NCI-H1930 (cell line): ENCODE data around the gene FBXL17.

ENCODE experiments used
- DNase-seq, 2 experiments: peaks; one replicate each; lab custom pipeline; 2025; lab: John Stamatoyannopoulos, UW

The FBXL17 gene

DNA sequence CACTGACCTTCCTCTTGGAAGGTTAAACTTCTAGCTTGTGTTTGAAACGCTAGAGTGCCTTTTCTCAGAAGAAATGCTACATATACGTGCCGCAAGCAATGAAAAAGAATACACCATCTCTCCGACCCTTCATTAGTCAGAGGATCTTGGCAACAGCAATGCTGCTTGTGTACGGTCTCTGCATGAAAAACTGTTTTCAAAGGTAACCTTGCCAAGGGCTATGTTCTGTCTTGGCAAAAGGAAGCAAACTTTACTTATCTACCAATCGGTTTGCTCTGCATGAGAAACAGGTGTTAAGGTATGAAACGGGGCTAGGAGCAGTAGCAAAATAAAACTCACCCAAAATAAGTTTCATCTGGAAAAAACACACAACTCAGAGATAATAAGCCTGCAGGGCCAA lies 297.8 kb downstream of the FBXL17 start:
- no peak for DNase-seq

DNA sequence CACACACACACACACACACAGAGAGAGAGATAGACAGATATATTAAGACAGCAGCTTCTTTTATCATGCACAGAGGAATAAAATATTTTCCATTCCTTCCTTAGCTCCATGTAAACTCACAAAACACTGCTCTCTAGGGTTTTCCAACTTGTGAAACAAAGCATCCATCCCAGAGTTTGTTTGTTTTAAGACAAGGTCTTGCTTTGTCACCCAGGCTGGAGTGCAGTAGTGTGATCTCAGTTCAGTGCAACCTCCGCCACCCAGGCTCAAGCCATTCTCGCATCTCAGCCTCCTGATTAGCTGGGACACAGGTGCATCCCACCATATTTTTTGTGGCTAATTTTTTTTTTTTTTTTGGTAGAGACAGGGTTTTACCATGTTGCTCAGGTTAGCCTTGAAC lies 298.7 kb downstream of the FBXL17 start:
- DNase-seq, result no peak

DNA sequence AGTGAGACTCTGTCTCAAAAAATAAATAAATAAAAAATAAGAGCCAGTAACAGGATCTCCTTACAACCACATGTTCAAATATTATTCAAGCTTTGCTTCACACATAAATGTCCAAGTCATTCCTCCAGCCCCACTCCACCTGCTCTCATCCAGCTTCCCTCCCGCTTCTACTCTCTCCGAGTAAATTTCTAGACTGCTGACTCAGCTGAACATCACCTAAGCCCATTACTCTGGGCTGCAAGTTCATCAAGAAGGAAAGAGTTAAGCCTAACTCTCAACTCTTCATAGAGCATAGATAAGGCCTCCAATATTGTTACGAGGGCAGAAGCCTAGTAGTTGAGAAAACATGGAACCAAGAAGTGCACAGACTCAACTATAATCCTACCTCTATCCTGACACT lies 300.2 kb downstream of the FBXL17 start:
- no peak for DNase-seq

DNA sequence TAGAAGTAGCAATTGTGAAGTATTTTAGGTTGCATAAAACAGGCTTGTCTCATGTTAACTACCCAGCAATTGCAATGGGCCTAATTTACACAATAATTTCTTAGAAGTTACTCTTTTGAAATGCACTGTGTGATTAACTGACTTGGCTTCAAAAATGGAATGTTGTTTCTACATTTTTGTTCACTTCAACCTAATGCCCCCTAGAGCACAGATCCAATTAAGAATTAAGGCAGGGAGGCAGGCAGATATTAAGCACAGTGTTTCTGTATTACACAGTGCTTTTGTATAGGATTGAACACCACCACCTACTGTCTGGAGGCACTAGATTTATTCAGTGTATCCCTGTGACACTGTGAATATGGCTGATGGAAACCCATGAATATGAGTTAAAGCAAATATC lies 302.1 kb downstream of the FBXL17 start:
- DNase-seq, result no peak

DNA sequence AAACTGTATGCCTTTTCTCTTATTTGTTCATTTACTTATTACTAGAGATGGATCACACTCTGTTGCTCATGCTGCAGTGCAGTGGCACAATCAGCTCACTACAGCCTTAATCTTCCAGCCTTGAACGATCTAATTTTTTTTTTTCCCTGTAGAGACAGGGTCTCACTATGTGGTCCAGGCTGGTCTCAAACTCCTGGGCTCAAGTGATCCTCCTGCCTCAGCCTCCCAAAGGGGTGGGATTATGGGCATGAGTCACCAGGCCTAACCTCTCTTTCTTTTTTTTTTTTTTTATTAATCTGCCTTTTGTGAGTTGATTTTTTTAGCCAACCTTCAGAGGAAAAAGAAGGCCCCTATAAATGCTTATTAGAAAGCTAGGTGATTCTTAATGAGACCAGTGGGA lies 303.0 kb downstream of the FBXL17 start:
- no peak for DNase-seq

DNA sequence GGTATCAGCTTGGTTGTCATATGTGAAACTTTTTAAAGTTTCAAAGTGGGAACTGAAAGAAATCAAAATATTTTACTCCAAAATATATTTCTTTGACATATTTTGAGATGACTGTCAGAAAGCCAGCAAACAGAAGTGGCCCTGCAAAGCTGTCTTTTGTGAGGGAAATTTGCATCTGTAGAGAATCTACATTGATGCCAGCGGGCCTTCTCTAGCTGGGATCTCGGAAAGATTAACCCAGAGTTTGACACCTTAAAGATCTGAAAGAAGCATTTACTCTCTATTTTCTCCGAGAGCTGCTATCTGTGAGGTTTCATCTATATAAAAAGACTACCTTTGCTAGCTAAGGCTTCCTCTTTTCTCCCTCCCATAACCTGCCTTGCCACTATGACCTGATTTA lies 303.6 kb downstream of the FBXL17 start:
- no peak for DNase-seq

DNA sequence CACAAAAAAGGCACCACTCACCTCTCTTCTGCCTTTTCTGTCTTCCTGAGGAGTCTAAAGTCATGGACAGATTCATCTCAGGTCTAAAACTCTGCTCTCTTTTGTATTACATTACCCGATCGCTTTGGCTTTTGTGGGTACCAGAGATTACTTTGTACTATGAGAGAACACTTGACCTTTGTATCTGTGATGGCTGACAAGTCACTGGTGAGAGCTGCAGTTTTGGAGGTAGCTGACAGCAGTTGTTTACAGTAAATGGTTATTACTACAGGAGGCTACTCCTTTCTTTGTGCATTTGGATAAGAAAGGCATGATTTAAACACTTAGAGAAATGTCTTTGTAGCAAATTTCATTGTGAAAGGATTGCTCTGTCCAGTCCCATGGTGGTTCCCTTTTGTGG lies 307.3 kb downstream of the FBXL17 start:
- no peak for DNase-seq

DNA sequence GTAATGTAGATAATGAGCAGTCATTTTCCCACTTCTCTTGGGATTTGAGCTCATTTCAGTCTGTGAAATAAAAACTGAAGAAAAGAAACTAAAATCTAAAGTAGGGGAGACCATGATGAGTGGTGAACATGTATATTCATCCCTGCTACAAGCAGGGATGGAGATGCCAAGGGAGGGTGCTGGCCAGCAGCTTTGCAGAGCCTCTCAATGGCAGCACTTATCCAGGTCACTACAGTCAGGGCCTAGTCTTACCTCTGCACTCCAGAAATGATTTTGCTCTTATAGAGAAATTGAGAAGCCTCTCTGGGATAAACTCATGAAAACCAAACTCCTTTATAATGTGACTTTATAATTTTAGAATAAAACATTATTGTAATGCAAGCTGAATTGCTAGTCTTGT lies 317.6 kb downstream of the FBXL17 start:
- DNase-seq, result no peak

DNA sequence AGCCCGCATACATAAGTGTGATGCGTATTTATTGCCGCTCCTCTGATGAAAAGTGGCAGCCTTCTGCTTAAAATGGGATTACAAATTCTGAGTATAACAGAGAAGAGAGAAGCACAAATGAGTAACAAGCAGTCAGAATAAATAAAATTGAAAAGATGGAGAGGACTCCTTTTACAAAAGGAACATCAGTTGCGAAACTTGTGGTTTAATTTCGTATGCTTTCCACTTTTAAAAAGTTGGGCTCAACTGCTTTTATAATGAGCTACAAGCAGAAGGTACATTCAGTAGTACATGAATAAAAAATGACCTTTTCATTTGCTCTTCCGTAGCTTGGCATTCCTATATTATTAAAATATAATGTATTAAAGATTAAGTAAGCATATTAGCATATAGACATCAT lies 320.0 kb downstream of the FBXL17 start:
- DNase-seq, result no peak

DNA sequence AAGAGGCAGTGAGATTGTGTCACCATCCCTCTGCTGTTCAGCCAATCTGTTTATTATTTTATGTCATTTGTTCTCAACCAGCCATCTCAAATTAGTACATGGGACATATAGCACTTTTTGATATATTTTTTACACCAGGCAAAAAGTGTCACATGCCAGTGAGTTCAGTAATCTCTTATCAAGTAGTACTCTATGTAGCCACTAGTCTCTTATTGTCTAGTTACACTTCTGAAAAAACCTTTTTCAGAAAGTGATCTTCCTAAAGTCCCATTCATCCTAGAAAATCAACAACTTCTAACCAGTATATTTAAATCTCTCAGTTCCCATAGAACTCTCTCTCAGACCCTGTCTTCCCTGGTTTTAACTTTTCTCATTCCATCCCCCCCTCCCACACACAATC lies 321.6 kb downstream of the FBXL17 start:
- DNase-seq, result no peak

DNA sequence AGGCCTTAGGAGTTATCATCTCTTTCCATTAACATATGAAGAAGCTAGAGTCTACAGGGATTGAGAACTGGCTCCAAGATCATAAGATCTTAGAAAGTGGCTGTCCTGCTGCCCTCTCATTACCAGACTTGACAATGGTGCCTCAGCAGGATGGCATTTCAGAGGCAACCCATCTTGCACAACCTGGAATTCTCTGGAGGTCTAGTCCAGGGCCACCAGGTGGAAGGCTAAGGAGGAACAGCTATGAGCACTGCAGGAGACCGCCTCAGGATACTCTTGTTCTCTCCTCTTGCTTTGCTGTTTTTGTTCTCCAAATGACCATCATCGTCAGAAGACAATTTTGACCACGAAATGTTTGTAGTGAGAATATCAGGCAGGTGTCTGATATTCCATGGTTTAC lies 322.6 kb downstream of the FBXL17 start:
- DNase-seq, result no peak

DNA sequence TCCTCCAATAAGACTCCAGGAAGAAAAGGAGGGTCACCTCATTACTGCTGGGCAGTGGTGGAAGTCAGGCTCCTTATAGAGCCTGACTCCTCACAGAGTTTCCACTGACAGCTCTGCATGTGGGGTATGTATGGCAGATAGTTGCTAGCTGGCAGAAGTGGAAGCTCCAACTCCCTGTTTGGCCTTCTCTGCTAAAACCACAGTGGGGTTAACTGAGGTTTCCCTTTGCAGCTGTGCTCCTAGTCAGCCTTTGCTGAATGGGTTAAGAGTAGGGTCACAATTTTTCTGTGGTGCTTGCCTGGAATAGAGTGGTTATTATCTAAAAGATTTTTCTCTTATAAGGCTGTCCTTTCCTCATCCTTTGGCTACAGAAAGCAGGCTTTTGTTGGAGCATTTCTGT lies 327.5 kb downstream of the FBXL17 start:
- no peak for DNase-seq

DNA sequence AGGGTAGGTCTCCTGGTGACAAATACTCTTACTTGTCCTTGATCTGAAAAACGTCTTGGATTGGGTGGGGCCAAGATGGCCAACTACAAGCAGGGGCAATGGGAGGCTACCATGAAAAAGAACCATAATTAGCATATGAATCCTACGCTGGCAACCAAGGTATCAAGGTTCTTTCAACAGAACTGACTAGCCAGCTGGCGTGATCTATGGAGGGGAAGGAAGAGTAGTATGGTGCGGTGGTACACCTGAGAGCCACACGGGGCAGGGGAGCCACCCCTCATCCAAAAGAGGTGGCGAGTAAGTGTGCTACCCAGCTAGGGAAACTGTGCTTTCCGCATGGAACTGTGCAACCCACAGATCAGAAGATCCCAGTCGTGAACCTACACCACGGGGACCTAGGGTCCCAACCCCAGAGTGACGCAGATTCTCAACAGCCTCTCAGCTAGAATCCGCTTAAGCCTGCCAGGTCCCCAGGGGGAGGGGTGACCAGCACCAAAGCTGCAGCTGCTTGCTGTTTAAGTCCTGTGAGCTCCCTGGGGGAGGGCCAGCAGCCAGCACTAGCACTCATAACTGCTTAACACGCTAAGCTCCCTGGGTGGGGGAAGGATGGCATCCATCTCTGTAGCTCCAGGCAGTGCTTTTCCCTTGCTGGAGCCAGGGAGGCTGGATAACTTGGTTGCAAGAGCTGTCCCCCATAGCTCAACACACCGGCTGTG lies 334.8 kb downstream of the FBXL17 start:
- no peak for DNase-seq

DNA sequence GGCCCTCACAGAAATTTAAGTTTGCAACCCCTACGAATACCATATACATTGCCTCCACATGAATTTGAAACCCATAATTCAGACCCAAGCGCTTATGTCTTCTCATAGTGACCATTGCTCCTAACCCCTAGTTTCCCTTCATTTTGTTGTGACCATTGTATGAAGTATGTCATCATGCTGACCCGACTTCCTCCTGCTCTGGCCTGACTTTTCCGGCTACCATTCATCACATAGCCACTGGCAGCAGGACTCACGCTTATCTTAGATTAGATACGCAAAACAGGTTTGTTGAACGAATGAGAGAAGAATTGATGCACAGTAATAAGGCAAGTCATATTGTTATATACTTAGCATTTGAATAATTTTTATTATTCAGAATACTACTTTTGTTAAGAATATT lies 345.4 kb downstream of the FBXL17 start:
- no peak for DNase-seq

DNA sequence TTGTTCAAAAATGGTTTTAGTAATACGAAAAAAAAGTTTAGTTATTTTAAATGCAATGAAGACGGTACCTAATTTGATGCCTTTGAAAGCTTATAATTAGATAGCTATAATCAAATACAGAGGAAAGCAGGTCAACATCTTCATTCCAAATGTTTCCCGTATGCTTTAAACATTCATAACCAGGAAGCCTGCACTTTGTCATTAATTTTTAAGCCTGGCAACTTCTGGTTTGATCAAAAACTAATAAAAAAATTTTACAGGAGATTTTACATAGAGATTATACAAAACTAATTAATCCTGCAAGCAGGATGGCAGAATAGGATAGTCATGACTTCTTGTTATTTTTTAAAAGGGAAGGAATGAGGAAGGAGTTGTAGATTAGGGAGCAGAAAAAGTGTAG lies 353.0 kb downstream of the FBXL17 start:
- DNase-seq, result no peak

DNA sequence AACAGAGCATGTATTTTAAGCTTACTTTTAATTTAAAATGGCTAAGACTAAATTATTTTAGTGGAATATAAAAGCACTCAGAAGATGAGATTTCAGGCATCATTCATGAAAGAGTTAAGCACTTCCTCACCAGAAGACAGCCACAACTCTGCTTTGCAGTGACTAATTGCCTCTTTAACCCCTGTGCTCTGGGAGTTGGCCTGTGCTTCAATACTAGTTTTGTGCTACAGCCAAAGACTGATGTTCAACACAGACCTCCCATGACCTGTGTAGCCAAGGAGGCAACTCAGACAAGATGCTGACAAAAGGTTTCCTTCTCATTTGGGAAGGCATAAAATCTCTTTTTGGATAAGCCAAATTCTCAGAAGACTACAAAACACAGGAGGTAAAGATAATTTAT lies 353.5 kb downstream of the FBXL17 start:
- no peak for DNase-seq

DNA sequence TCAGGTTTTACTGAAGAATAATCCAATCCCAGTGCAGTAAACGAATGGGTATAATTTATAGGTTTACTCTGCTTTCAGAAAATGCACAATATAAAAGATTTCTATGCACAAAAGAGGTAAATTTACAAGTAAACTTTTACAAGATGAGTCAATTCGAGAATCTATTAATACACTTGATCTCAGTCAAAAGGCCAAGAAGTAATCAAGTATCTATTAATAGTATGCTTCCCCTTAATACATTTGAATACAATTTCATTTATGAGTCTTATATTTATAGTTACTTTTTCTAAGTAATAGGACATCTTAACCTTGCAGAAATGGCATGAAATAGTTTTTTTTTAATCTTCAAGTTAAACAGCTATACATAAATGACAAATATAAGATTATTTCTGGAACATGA lies 355.9 kb downstream of the FBXL17 start:
- DNase-seq, result no peak

DNA sequence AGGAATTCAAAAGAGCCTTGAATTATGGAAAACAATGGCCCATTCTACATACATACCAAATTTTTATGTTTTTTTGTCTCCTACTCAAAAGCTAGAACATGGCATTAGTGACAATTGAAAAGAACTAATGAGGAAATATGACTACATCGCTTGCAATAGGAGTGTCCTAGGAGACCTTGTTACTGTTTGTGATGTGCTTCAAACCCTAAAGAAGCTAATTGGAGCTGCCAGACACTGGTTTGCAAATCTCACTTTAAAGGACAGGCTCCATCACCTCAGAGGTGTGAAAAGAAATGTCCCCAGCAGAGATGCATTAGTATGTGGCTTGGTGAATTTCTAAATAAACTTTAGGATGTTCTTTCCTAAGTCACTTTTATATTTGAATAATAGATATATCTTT lies 356.9 kb downstream of the FBXL17 start:
- DNase-seq, result no peak

DNA sequence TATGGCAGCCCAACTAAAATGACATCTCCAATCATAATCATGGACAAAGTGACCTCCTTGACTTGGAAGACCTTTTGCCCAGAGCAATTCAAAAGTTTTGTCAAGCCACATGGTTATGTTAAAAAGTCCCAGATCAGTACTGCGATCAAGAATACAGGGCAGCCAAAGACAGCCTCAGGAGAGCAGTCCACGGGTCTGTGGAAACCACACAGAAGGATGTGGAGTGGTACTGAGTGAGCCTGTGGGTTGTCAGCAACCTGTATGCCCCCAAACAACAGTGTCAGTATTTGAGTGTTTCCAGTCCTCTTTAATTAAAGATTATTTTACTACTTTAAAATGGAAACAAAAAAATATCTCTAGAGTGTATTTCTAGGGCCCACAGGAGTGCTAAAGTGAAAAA lies 365.8 kb downstream of the FBXL17 start:
- DNase-seq, result no peak

DNA sequence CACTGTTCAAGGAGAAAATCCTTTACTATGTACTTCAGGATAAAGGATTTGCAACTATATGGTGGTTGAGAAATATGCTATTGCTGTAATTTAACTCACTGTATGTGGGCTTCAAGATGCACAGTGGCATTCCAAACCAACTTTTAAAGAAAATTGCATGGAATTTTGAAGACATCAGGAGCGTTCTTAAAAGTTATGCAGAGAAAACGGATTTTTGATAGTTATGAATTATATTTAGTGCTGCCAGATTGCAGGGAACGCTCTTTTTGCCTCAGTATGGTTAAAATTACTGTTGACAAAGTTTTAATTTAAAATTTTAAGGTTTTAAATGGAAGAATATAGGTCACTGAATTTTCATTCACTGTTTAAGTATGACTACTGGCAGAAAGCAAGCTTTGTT lies 375.1 kb downstream of the FBXL17 start:
- no peak for DNase-seq

DNA sequence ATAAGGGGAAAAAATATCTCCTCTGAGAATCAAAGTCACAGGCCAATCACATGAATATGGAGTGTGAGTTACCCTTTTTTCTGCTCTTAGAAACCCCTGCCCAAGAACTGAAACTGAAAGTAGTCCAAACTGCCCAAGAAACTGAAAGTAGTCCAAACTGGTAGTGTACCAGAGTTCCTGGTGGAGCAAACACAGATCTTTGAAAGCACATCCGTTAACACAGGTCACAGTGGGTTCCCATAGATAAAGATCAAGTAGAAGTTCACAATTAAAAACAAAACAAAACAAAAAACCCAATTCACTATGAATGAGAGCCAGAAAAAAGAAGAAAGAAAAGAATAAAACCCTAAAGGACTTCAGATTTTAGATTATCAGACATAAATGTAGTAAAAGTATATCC lies 378.7 kb downstream of the FBXL17 start:
- no peak for DNase-seq

DNA sequence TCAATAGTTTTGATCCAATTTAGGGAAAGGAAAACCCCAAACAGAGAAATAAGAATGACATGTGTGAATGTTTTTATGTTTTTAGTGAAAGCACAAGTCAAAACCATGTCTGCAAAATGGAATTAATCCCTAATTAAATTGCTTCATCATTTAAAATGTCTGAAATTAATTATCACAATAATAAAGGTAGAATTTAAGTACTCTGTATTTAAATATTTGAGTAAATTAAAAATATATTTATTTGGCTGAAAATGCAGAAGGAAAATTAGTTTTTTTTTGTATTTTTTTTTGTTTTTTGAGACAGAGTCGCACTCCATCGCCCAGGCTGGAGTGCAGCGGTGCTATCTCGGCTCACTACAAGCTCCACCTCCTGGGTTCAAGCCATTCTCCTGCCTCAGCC lies 380.7 kb downstream of the FBXL17 start:
- DNase-seq, result no peak

DNA sequence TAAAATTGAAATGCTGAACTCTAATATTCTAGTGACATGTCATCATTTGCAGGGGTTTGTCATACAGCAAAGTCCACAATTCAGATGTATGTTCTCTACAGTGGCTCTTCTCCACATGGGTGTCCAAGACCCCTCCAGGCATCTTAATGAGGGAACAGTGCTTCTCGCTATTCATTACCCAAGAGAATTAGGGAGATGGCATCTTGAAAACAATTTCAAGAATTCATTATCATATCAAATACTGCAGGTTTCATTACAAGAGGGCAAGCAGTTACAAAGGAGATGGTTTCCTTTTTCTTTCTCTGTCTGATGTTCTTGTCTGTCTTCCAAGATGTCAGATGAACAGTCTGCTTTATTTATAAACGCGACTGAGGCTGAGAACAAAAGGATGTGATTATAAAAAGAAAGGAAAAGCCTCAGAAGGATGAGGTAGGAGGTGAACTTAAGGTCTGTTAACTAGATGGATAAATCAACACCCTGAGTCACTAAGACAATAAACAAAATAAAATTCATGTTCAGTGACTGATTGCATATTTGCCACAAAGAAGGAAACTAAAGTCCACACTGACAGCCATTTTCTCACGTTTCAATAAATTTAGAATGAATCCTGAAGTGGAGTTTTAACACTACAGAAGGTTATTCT lies 384.4 kb downstream of the FBXL17 start:
- no peak for DNase-seq

DNA sequence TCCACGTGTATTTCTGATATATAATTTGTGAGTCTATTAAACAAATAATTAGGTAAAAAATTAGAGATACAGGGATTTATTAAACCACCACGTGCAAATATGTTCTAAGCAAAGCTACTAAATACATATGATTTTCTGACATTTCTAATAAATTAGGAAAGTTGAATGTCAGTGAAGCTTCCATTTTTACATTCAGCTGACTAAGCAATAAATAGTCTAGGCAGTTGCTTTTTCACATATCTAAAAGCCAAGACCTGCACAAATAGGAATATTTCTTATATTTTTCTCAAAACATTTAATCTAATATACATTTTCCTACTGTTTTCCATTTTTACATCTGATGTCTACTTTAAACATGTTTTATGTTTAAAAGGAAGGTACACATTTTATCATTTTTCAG lies 388.6 kb downstream of the FBXL17 start:
- no peak for DNase-seq
